HFF-Myc (cell line): Measurements from ENCODE around the gene TRPC3.

Source experiments
- DNase-seq: peaks from one replicate; pipeline ENCODE4 v3.0.0-alpha.2; 2011; ENCODE audit warnings: low read depth; ENCODE audit errors: extremely low read depth
- H3K4me3 ChIP-seq: replicated peaks from 2 replicates; pipeline ENCODE4 v1.5.1; 2011; ENCODE audit warnings: low read depth, mild to moderate bottlenecking, control low read depth, low read length
- CTCF ChIP-seq: IDR thresholded peaks from 2 replicates; pipeline ENCODE4 v1.5.1; 2012; ENCODE audit warnings: mild to moderate bottlenecking, low read depth, low read length, control low read depth; ENCODE audit errors: missing control alignments

The TRPC3 gene

GRCh38 chr4:121885115-121885514 is 66.7 kb downstream of the TRPC3 start:
- no peak for DNase-seq
- no peak for TF ChIP-seq CTCF
- H3K4me3 ChIP-seq, result no peak overlapping the region

- H3K4me3 ChIP-seq, result no peak overlapping the region
- TF ChIP-seq CTCF, result no peak
- no peak for DNase-seq
These were observed 70.7 kb downstream of the TRPC3 start for GRCh38 chr4:121881158-121881557.

GRCh38 chr4:121879135-121879534 is 72.7 kb downstream of the TRPC3 start:
- no peak overlapping the region for H3K4me3 ChIP-seq
- DNase-seq, result no peak
- no peak for TF ChIP-seq CTCF

GRCh38 chr4:121877041-121877773 is 74.7 kb downstream of the TRPC3 start:
- H3K4me3 ChIP-seq, result no peak overlapping the region
- DNase-seq, result no peak
- TF ChIP-seq CTCF, result no peak

- TF ChIP-seq CTCF, result no peak
- DNase-seq, result no peak
- H3K4me3 ChIP-seq, result no peak overlapping the region
These were observed 75.8 kb downstream of the TRPC3 start for GRCh38 chr4:121876070-121876469.

GRCh38 chr4:121875652-121876051 is 76.2 kb downstream of the TRPC3 start:
- DNase-seq, result no peak
- no peak overlapping the region for H3K4me3 ChIP-seq
- no peak for TF ChIP-seq CTCF

GRCh38 chr4:121873604-121874003 is 78.3 kb downstream of the TRPC3 start:
- H3K4me3 ChIP-seq, result no peak overlapping the region
- no peak for TF ChIP-seq CTCF
- DNase-seq, result no peak
